IMR-90 (cell line): Measurements from ENCODE around the gene TMPRSS15. TPM values are rescaled to one million over a fixed set of nuclear protein-coding genes. Genes with fewer than 3 reads are reported as not detected.

Experiments used
- ATAC-seq: fragments of 200-7000 bp; cut with Tn5 transposase; 2 replicates; pipeline ENCODE4 v1.9.1; 2020; ENCODE audit warnings: low read depth, mild to moderate bottlenecking, moderate library complexity
- BruUV-seq: library from RNA; stranded (reverse); fragments of 400-500 nt; replicated peaks from 2 replicates; lab custom pipeline; 2021; lab: Mats Ljungman, UMichigan
- CTCF ChIA-PET: fragments of 300-600 bp; formaldehyde crosslinking; extraction: SDS; loops from one replicate; lab custom pipeline; 2021; ENCODE audit warnings: antibody characterized with exemption; lab: Yijun Ruan, JAX
- POLR2A ChIA-PET: fragments of 300-600 bp; sonication (Branson Sonifier 250); formaldehyde crosslinking; loops from one replicate; lab custom pipeline; 2022; ENCODE audit warnings: antibody characterized with exemption; ENCODE audit not compliant: unreplicated experiment; lab: Charles Lee
- DNase-seq: peaks from one replicate; pipeline ENCODE4 v3.0.0; 2013
- H2AFZ ChIP-seq: replicated peaks from 2 replicates; pipeline ENCODE3; 2013; ENCODE audit warnings: low read length, mild to moderate bottlenecking; ENCODE audit not compliant: poor library complexity
- H2AK5ac ChIP-seq: 2 replicates; pipeline ENCODE4 v1.6.1; 2013; ENCODE audit warnings: low read depth, low read length, inconsistent platforms
- H2AK9ac ChIP-seq: replicated peaks from 2 replicates; pipeline ENCODE3; 2013; ENCODE audit warnings: mild to moderate bottlenecking, low read depth, low read length, moderate library complexity; ENCODE audit not compliant: poor library complexity
- H2BK120ac ChIP-seq: 2 replicates; pipeline ENCODE4 v1.6.1; 2013; ENCODE audit warnings: low read depth, low read length, inconsistent platforms
- H2BK15ac ChIP-seq: 3 replicates; pipeline ENCODE4 v1.6.1; 2013; ENCODE audit warnings: low read depth, low read length, inconsistent platforms
- H2BK20ac ChIP-seq: 2 replicates; pipeline ENCODE4 v1.6.1; 2013; ENCODE audit warnings: low read depth, mild to moderate bottlenecking, inconsistent platforms, low read length, moderate library complexity
- H2BK5ac ChIP-seq: 2 replicates; pipeline ENCODE4 v1.6.1; 2013; ENCODE audit warnings: mild to moderate bottlenecking, low read depth, low read length, inconsistent platforms; ENCODE audit not compliant: poor library complexity, severe bottlenecking
- H3K14ac ChIP-seq: replicated peaks from 2 replicates; pipeline ENCODE4 v1.6.1; 2013; ENCODE audit warnings: low read depth, low read length, inconsistent platforms
- H3K18ac ChIP-seq: 2 replicates; pipeline ENCODE4 v1.6.1; 2013; ENCODE audit warnings: low read depth, low read length, control low read depth
- H3K23ac ChIP-seq: 2 replicates; pipeline ENCODE4 v1.6.1; 2013; ENCODE audit warnings: low read depth, low read length, inconsistent platforms
- H3K27ac ChIP-seq: 2 replicates; pipeline ENCODE4 v1.5.1; 2013; ENCODE audit warnings: mild to moderate bottlenecking, control low read depth, low read length; ENCODE audit not compliant: insufficient read depth
- H3K27me3 ChIP-seq: 2 replicates; pipeline ENCODE4 v1.6.1; 2013; ENCODE audit warnings: low read length; ENCODE audit not compliant: control insufficient read depth, insufficient read depth
- H3K36me3 ChIP-seq: 2 replicates; pipeline ENCODE4 v1.6.1; 2013; ENCODE audit warnings: low read length, mixed read lengths; ENCODE audit not compliant: control insufficient read depth, insufficient read depth
- H3K4ac ChIP-seq: 2 replicates; pipeline ENCODE4 v1.6.1; 2013; ENCODE audit warnings: low read depth, low read length, inconsistent platforms
- H3K4me1 ChIP-seq: 2 replicates; pipeline ENCODE4 v1.6.1; 2013; ENCODE audit warnings: low read length, mixed read lengths; ENCODE audit not compliant: control insufficient read depth, insufficient read depth
- H3K4me2 ChIP-seq: 2 replicates; pipeline ENCODE4 v1.6.1; 2013; ENCODE audit warnings: low read depth, mild to moderate bottlenecking, control low read depth, low read length, moderate library complexity
- H3K4me3 ChIP-seq: 2 replicates; pipeline ENCODE4 v1.5.1; 2013; ENCODE audit warnings: low read depth, mild to moderate bottlenecking, control low read depth, low read length, moderate library complexity; ENCODE audit not compliant: insufficient read depth
- H3K56ac ChIP-seq: 2 replicates; pipeline ENCODE4 v1.6.1; 2013; ENCODE audit warnings: low read length, inconsistent platforms; ENCODE audit not compliant: insufficient read depth; ENCODE audit errors: extremely low read depth
- H3K79me1 ChIP-seq, 2 experiments: 2 replicates each; pipeline ENCODE4 v1.6.1; 2013; ENCODE audit warnings: low read length in 2 of 2, inconsistent platforms in 1 of 2, low read depth in 1 of 2
- H3K9ac ChIP-seq: 2 replicates; pipeline ENCODE4 v1.6.1; 2013; ENCODE audit warnings: low read depth, low read length, control low read depth
- H3K9me1 ChIP-seq: 2 replicates; pipeline ENCODE4 v1.6.1; 2013; ENCODE audit warnings: low read length, inconsistent platforms; ENCODE audit not compliant: insufficient read depth
- H3K9me3 ChIP-seq: 2 replicates; pipeline ENCODE4 v1.6.1; 2013; ENCODE audit warnings: low read length; ENCODE audit not compliant: control insufficient read depth, insufficient read depth
- H4K20me1 ChIP-seq: 2 replicates; pipeline ENCODE4 v1.6.1; 2013; ENCODE audit warnings: low read length, inconsistent platforms; ENCODE audit not compliant: insufficient read depth
- H4K5ac ChIP-seq: 2 replicates; pipeline ENCODE4 v1.6.1; 2013; ENCODE audit warnings: mild to moderate bottlenecking, low read depth, low read length, control low read depth
- H4K8ac ChIP-seq, 2 experiments: 2 replicates each; pipeline ENCODE4 v1.6.1; 2013; ENCODE audit warnings: low read depth in 2 of 2, low read length in 2 of 2, control low read depth in 1 of 2, inconsistent platforms in 1 of 2
- H4K91ac ChIP-seq: 2 replicates; pipeline ENCODE4 v1.6.1; 2013; ENCODE audit warnings: low read depth, low read length, inconsistent platforms; ENCODE audit not compliant: insufficient read depth
- BHLHE40 ChIP-seq: fragments of 150-350 bp; IDR thresholded peaks from 2 replicates; pipeline ENCODE4 v1.6.1; 2016; ENCODE audit warnings: mild to moderate bottlenecking, low read depth, low read length
- CEBPB ChIP-seq: IDR thresholded peaks from 2 replicates; pipeline ENCODE4 v1.6.1; 2012; ENCODE audit warnings: low read depth, low read length, improper control_type of control experiment
- FOS ChIP-seq: fragments of 150-350 bp; IDR thresholded peaks from 2 replicates; pipeline ENCODE4 v1.6.1; 2016; ENCODE audit warnings: low read depth, low read length
- MAFK ChIP-seq: IDR thresholded peaks from 2 replicates; pipeline ENCODE4 v1.6.1; 2012; ENCODE audit warnings: low read depth, low read length, improper control_type of control experiment
- NFE2L2 ChIP-seq: fragments of 150-350 bp; IDR thresholded peaks from 2 replicates; pipeline ENCODE4 v1.6.1; 2016; ENCODE audit warnings: low read depth, mild to moderate bottlenecking, low read length
- RCOR1 ChIP-seq: IDR thresholded peaks from 2 replicates; pipeline ENCODE4 v1.6.1; 2012; ENCODE audit warnings: mild to moderate bottlenecking, low read length, improper control_type of control experiment; ENCODE audit not compliant: insufficient replicate concordance
- USF2 ChIP-seq: fragments of 150-350 bp; IDR thresholded peaks from 2 replicates; pipeline ENCODE4 v1.6.1; 2017; ENCODE audit warnings: mild to moderate bottlenecking, antibody characterized with exemption, low read length, low read depth
- WGBS, 2 experiments: methylation state at CpG; one replicate each; pipeline versions ENCODE4 v1.1.5 to v1.1.7; 2013; ENCODE audit warnings: missing lambda C conversion rate in 2 of 2; ENCODE audit not compliant: insufficient read length in 1 of 2; ENCODE audit errors: extremely low coverage in 2 of 2; 5-methylcytosine and 5-hydroxymethylcytosine counted together
- dilution Hi-C: fragments of 300-500 bp; cut with HindIII; formaldehyde crosslinking; loops from one replicate; pipeline ENCODE4 v1.14.3; 2018; ENCODE audit warnings: low sequenced_read_pairs; ENCODE audit not compliant: unreplicated experiment
- in situ Hi-C: fragments of 300-500 bp; cut with MboI; formaldehyde crosslinking; loops from 3 replicates; pipeline ENCODE4 v1.14.3; 2019; ENCODE audit warnings: low sequenced_read_pairs, inconsistent platforms, mixed read lengths
- intact Hi-C: fragments of 100-400 bp; cut with micrococcal nuclease; formaldehyde crosslinking; loops from 2 replicates; pipeline ENCODE4 v1.10.0; 2022
- polyA plus RNA-seq, 3 experiments: library from polyadenylated mRNA; depleted of rRNA; stranded (reverse); fragments of >200 nt; gene quantifications; 2 replicates each; pipeline ENCODE4 v1.2.3, GENCODE V29; 2012; ENCODE audit warnings: low replicate concordance in 1 of 3
- total RNA-seq: library from RNA; depleted of rRNA; stranded (reverse); fragments of >200 nt; gene quantifications from 2 replicates; pipeline ENCODE4 v1.2.3, GENCODE V29; 2012

TMPRSS15 gene
- total and polyA plus RNA-seq, 2 of the 4 experiments (the other 2 are of a cell fraction) = not detected

- ChIA-PET CTCF (no interaction called here), POLR2A (no interaction called here)
- Histone ChIP-seq H4K20me1 (no peaks in the 10 kb centered on the region), H3K9me1 (no peaks in the 10 kb centered on the region), H3K4me3 (no peak overlapping the region), H2AFZ (no peak overlapping the region), H3K27ac (no peak overlapping the region), H3K23ac (no peak overlapping the region), H3K4me2 (no peak overlapping the region), H4K91ac (no peak overlapping the region), H3K56ac (no peak overlapping the region), H3K27me3 (no peaks in the 10 kb centered on the region), H2BK20ac (no peak overlapping the region), H3K36me3 (no peaks in the 10 kb centered on the region), H2BK15ac (no peak overlapping the region), H3K4me1 (no peaks in the 10 kb centered on the region), H3K18ac (no peak overlapping the region), H2AK9ac (no peak overlapping the region), H4K8ac (no peak overlapping the region), H2AK5ac (no peak overlapping the region), H4K5ac (no peak overlapping the region), H3K9ac (no peak overlapping the region), H3K14ac (no peak overlapping the region), H3K4ac (no peak overlapping the region), H2BK5ac (no peak overlapping the region), H3K79me1 (no peaks in the 10 kb centered on the region), H3K9me3 (peaks cover 8% of the 10 kb centered on the region), H2BK120ac (no peak overlapping the region)
- intact Hi-C loops = no loop called here
- no TSS peak for BruUV-seq
- in situ Hi-C loops = no loop called here
- no peak for TF ChIP-seq CEBPB
- no peak for TF ChIP-seq NFE2L2
- no peak for TF ChIP-seq BHLHE40
- no peak for TF ChIP-seq RCOR1
- no peak for TF ChIP-seq FOS
- TF ChIP-seq USF2 = no peak
- TF ChIP-seq MAFK = no peak
- dilution Hi-C loops = no loop called here
- no CpG with 5 or more reads among the region's 5 CpGs for WGBS, 2 experiments
- ATAC-seq (no peak), DNase-seq (no peak)
Observed at GRCh38 chr21:18228060-18228739, 175.4 kb downstream of the TMPRSS15 start.
